Keratinocyte (primary cell): ENCODE results near the gene PKD1. TPM values are rescaled to one million over a fixed set of nuclear protein-coding genes. Genes with fewer than 3 reads are reported as not detected.
"Not testable (repeated sequence)": the region's sequence is repeated elsewhere in the genome, so short reads cannot be mapped to it uniquely, and the experiment has no call there.

ENCODE experiments used
- DNase-seq: peaks from one replicate; pipeline ENCODE4 v3.0.0-alpha.2; 2011; ENCODE audit warnings: low read depth, missing footprints, low spot score
- FAIRE-seq: peaks from 2 replicates; lab custom pipeline; 2011; peaks lifted over from hg19 to GRCh38; lab: Jason Lieb, UNC
- H2AFZ ChIP-seq: 2 replicates; pipeline ENCODE4 v1.6.0; 2012; ENCODE audit warnings: low read length, control low read depth, inconsistent platforms; ENCODE audit not compliant: control insufficient read depth
- H3K27ac ChIP-seq: 2 replicates; pipeline ENCODE4 v1.5.1; 2011; ENCODE audit warnings: low read length; ENCODE audit not compliant: control insufficient read depth, insufficient read depth
- H3K27me3 ChIP-seq: 3 replicates; pipeline ENCODE4 v1.6.0; 2011; ENCODE audit warnings: low read length; ENCODE audit not compliant: control insufficient read depth, insufficient read depth; ENCODE audit errors: extremely low read depth
- H3K36me3 ChIP-seq, 2 experiments: 2 replicates in 1 of 2; 3 replicates in 1 of 2; pipeline ENCODE4 v1.5.1; 2011; ENCODE audit warnings: low read length in 2 of 2, mild to moderate bottlenecking in 1 of 2; ENCODE audit not compliant: control insufficient read depth in 2 of 2, insufficient read depth in 2 of 2; ENCODE audit errors: extremely low read depth in 1 of 2
- H3K4me1 ChIP-seq: 3 replicates; pipeline ENCODE4 v1.5.1; 2011; ENCODE audit warnings: low read length; ENCODE audit not compliant: control insufficient read depth, insufficient read depth; ENCODE audit errors: extremely low read depth
- H3K4me2 ChIP-seq: 3 replicates; pipeline ENCODE4 v1.6.0; 2011; ENCODE audit warnings: low read depth, low read length; ENCODE audit not compliant: control insufficient read depth, insufficient read depth; ENCODE audit errors: extremely low read depth
- H3K4me3 ChIP-seq, 3 experiments: fragments of 200-600 bp in 1 of 3; sonication (generic) in 1 of 3; 2 replicates in 2 of 3; 3 replicates in 1 of 3; pipeline ENCODE4 v1.5.1; 2011 to 2016; ENCODE audit warnings: low read length in 3 of 3, mild to moderate bottlenecking in 3 of 3, control low read depth in 2 of 3, inconsistent platforms in 1 of 3, low read depth in 1 of 3, mixed read lengths in 1 of 3, mixed run types in 1 of 3, moderate library complexity in 1 of 3; ENCODE audit not compliant: control insufficient read depth in 2 of 3, insufficient read depth in 2 of 3; ENCODE audit errors: extremely low read depth in 1 of 3
- H3K79me2 ChIP-seq: 2 replicates; pipeline ENCODE4 v1.6.0; 2012; ENCODE audit warnings: low read length; ENCODE audit not compliant: control insufficient read depth, insufficient read depth
- H3K9ac ChIP-seq: 3 replicates; pipeline ENCODE4 v1.6.0; 2011; ENCODE audit warnings: low read length; ENCODE audit not compliant: control insufficient read depth, insufficient read depth; ENCODE audit errors: extremely low read depth
- H3K9me1 ChIP-seq: 3 replicates; pipeline ENCODE4 v1.6.0; 2011; ENCODE audit warnings: low read length; ENCODE audit not compliant: control insufficient read depth, insufficient read depth; ENCODE audit errors: extremely low read depth
- H3K9me3 ChIP-seq: 2 replicates; pipeline ENCODE4 v1.5.1; 2012; ENCODE audit warnings: low read depth, low read length; ENCODE audit not compliant: control insufficient read depth
- H4K20me1 ChIP-seq: 3 replicates; pipeline ENCODE4 v1.6.0; 2011; ENCODE audit warnings: low read length; ENCODE audit not compliant: control insufficient read depth, insufficient read depth; ENCODE audit errors: extremely low read depth
- dilution Hi-C: fragments of 300-500 bp; cut with MboI; formaldehyde crosslinking; loops from one replicate; pipeline ENCODE4 v1.7.0; 2020; ENCODE audit warnings: low sequenced_read_pairs; ENCODE audit not compliant: extremely low pct_ligation_motif_present
- polyA plus RNA-seq, 5 experiments: library from polyadenylated mRNA; depleted of rRNA in 3 of 5; stranded (reverse) in 3 of 5; stranded (forward) in 1 of 5; unstranded in 1 of 5; fragments of >200 nt; gene quantifications; 1 replicate in 1 of 5; 2 replicates in 3 of 5; 3 replicates in 1 of 5; pipeline versions ENCODE4 v1.2.1 to v1.2.3, GENCODE V29; 2011 to 2012; ENCODE audit warnings: missing spikeins in 2 of 5, low read depth in 1 of 5, low replicate concordance in 1 of 5

PKD1 gene
- polyA plus RNA-seq, 1 donor (not counting 4 experiments of a cell fraction or from before 2014, with no cell fraction given): 10.6 TPM

- H3K9ac ChIP-seq, H3K4me1 ChIP-seq, H3K9me1 ChIP-seq, H4K20me1 ChIP-seq, FAIRE-seq, H3K4me3 ChIP-seq, H3K9me3 ChIP-seq, DNase-seq, H3K79me2 ChIP-seq, dilution Hi-C loops, H2AFZ ChIP-seq, H3K36me3 ChIP-seq, H3K27me3 ChIP-seq, H3K27ac ChIP-seq, H3K4me2 ChIP-seq: not testable (repeated sequence)
Measured at GRCh38 chr16:2107121-2107790, 28.4 kb downstream of the PKD1 start.

GRCh38 chr16:2106211-2106610, 29.5 kb downstream of the PKD1 start:
- FAIRE-seq: not testable (repeated sequence)

GRCh38 chr16:2105769-2106168, 29.9 kb downstream of the PKD1 start:
- FAIRE-seq, H2AFZ ChIP-seq, H3K27me3 ChIP-seq, H3K4me3 ChIP-seq, H3K79me2 ChIP-seq, H3K27ac ChIP-seq, H3K9ac ChIP-seq, H4K20me1 ChIP-seq, DNase-seq, H3K4me1 ChIP-seq, H3K9me3 ChIP-seq, H3K4me2 ChIP-seq, H3K9me1 ChIP-seq, dilution Hi-C loops: not testable (repeated sequence)
- H3K36me3 ChIP-seq: peaks cover 0 to 10% of the 10 kb centered on the region in 2 experiments

More at GRCh38 chr16:2106211-2106610, 29.5 kb downstream of the PKD1 start:
- H3K4me2 ChIP-seq, H3K4me1 ChIP-seq, dilution Hi-C loops, H3K4me3 ChIP-seq, H3K9me1 ChIP-seq, H3K27ac ChIP-seq, DNase-seq, H3K79me2 ChIP-seq, H2AFZ ChIP-seq, H3K27me3 ChIP-seq, H4K20me1 ChIP-seq, H3K9ac ChIP-seq, H3K9me3 ChIP-seq: not testable (repeated sequence)
- H3K36me3 ChIP-seq: peaks cover 0 to 10% of the 10 kb centered on the region in 2 experiments

GRCh38 chr16:2105291-2105690, 30.4 kb downstream of the PKD1 start:
- dilution Hi-C loops, H3K9ac ChIP-seq, H3K27me3 ChIP-seq, DNase-seq, H3K36me3 ChIP-seq, H4K20me1 ChIP-seq, H3K9me1 ChIP-seq, H2AFZ ChIP-seq, H3K4me2 ChIP-seq, H3K4me1 ChIP-seq, H3K27ac ChIP-seq, FAIRE-seq, H3K4me3 ChIP-seq, H3K79me2 ChIP-seq, H3K9me3 ChIP-seq: not testable (repeated sequence)

- H3K4me1 ChIP-seq, H3K4me3 ChIP-seq, FAIRE-seq, H3K36me3 ChIP-seq, H3K9me3 ChIP-seq, dilution Hi-C loops, H3K79me2 ChIP-seq, H3K27ac ChIP-seq, H3K4me2 ChIP-seq, H3K27me3 ChIP-seq, DNase-seq, H3K9ac ChIP-seq, H2AFZ ChIP-seq, H3K9me1 ChIP-seq, H4K20me1 ChIP-seq: not testable (repeated sequence)
Measured at GRCh38 chr16:2104464-2104863, 31.2 kb downstream of the PKD1 start.
